Thyroid gland (tissue), 4 donors: Measurements from ENCODE around the gene CC2D2A.

Source experiments
- POLR2A ChIP-seq, 2 donors: fragments of 450-650 bp; IDR thresholded peaks; one replicate each; pipeline ENCODE4 v1.6.1; 2017; ENCODE audit warnings: antibody characterized with exemption in 2 of 2, mild to moderate bottlenecking in 2 of 2, moderate library complexity in 1 of 2
- TF ChIP-seq, protein P1 (sequence below), 6 experiments: fragments of 200-600 bp in 3 of 6; fragments of 450-650 bp in 3 of 6; sonication (generic) in 3 of 6; IDR thresholded peaks; one replicate each; pipeline ENCODE4 v1.5.1; 2016 to 2019; ENCODE audit warnings: antibody characterized with exemption in 6 of 6, mild to moderate bottlenecking in 2 of 6, inconsistent platforms in 1 of 6, moderate library complexity in 1 of 6

DNA sequence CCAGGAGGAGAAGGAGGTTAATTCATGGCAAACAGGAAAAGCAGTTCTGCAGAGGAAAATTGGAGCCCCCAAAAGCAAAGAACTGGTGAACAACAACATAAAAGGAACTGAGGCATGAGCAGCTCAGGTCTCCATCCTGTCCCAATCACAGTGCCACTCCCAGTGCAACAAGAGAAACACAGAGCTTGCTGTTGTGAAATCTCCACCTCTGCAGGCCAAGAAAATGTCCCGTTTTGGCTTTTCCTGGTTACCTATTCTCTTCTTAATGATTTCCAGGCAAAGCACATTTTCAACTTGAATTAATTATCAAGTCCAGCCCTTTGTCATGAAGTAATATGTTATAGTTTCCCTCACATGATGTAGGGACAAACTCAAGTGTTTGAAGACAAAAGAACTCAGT lies 41.1 kb upstream of the CC2D2A start:
- TF ChIP-seq POLR2A (IDR thresholded peaks at IDR 0.05), result no peak
- TF ChIP-seq, protein P1, sequence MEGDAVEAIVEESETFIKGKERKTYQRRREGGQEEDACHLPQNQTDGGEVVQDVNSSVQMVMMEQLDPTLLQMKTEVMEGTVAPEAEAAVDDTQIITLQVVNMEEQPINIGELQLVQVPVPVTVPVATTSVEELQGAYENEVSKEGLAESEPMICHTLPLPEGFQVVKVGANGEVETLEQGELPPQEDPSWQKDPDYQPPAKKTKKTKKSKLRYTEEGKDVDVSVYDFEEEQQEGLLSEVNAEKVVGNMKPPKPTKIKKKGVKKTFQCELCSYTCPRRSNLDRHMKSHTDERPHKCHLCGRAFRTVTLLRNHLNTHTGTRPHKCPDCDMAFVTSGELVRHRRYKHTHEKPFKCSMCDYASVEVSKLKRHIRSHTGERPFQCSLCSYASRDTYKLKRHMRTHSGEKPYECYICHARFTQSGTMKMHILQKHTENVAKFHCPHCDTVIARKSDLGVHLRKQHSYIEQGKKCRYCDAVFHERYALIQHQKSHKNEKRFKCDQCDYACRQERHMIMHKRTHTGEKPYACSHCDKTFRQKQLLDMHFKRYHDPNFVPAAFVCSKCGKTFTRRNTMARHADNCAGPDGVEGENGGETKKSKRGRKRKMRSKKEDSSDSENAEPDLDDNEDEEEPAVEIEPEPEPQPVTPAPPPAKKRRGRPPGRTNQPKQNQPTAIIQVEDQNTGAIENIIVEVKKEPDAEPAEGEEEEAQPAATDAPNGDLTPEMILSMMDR (IDR thresholded peaks at IDR 0.05), result no peak
